Mucosa of descending colon (tissue), 3 donors: ENCODE results near the gene COQ8A. TPM values are rescaled to one million over a fixed set of nuclear protein-coding genes. Genes with fewer than 3 reads are reported as not detected.

Experiments
- ATAC-seq: fragments of 200-7000 bp; cut with Tn5 transposase; one replicate; pipeline ENCODE4 v1.9.1; 2020; ENCODE audit warnings: mild to moderate bottlenecking, moderate library complexity
- DNase-seq, 3 donors: peaks; one replicate each; pipeline ENCODE4 v3.0.0-alpha.2; 2020
- H3K36me3 ChIP-seq: fragments of 200-600 bp; one replicate; pipeline ENCODE4 v1.8.0; 2021; ENCODE audit warnings: low read depth, mild to moderate bottlenecking
- H3K4me1 ChIP-seq: fragments of 200-600 bp; one replicate; pipeline ENCODE4 v1.8.0; 2021; ENCODE audit warnings: low read depth, mild to moderate bottlenecking
- H3K4me3 ChIP-seq: fragments of 200-600 bp; one replicate; pipeline ENCODE4 v1.8.0; 2021; ENCODE audit warnings: mild to moderate bottlenecking
- H3K9me3 ChIP-seq: fragments of 200-600 bp; one replicate; pipeline ENCODE4 v1.8.0; 2021; ENCODE audit warnings: mild to moderate bottlenecking
- CTCF ChIP-seq: fragments of 200-600 bp; IDR thresholded peaks from one replicate; pipeline ENCODE4 v1.8.0; 2022; ENCODE audit warnings: antibody characterized with exemption, mild to moderate bottlenecking
- intact Hi-C, 2 donors: fragments of 100-400 bp; cut with DNase I in 1 of 2; cut with micrococcal nuclease in 1 of 2; formaldehyde crosslinking; loops; one replicate each; pipeline versions ENCODE4 v1.11.0 to v1.11.1; 2022; cut with DNase I, micrococcal nuclease
- total RNA-seq, 3 donors: library from RNA; stranded (reverse); fragmentation: NEBNext Ultra II Directional in 2 of 3; extraction: Animal tissue kit (Norgen Biotek cat#: 25700) in 2 of 3; gene quantifications; one replicate each; pipeline versions ENCODE4 v1.2.1 to v1.2.4, GENCODE V29; 2021 to 2023
- donor health status: DM: no; HTN: no; CAD: no; lungs with moderate emphysema.
- donor health status: DM: no; HTN: no; CAD: no.
- donor health status: DM: no; HTN: yes; CAD: no.

Gene COQ8A
- total RNA-seq, 3 donors from 2014 or later: 47.3 to 77.9 (median 67.1) TPM

DNA sequence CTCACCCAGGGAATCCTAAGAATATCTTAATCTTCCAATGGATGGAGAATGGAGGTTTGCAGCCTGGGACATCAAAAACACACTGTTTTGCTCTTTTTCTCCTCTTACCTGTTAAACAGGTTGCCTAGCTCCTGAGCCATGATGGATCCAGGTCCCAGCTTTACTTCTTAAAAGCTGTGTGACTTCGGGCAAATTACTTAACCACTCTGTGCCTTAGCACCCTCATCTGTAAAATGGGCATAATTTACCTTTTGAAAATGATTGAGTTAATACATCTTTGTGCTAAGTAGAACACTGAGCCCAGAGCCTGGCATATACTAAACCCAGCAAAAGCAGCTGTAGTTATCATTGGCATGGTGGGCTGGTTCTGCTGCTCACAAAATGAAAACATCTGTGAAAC lies 10.2 kb downstream of the COQ8A start:
- DNase-seq (no peak), ATAC-seq (no peak)
- H3K4me3 ChIP-seq: no peak overlapping the region
- peaks cover 19% of the 10 kb centered on the region for H3K4me1 ChIP-seq
- no peaks in the 10 kb centered on the region for H3K36me3 ChIP-seq
- intact Hi-C loops: no loop called here
- no peaks in the 10 kb centered on the region for H3K9me3 ChIP-seq
- no peak for TF ChIP-seq CTCF

- H3K36me3 ChIP-seq: no peaks in the 10 kb centered on the region
- ATAC-seq: no peak
These were observed 10.8 kb downstream of the COQ8A start for GRCh38 chr1:226950871-226951270.

DNA sequence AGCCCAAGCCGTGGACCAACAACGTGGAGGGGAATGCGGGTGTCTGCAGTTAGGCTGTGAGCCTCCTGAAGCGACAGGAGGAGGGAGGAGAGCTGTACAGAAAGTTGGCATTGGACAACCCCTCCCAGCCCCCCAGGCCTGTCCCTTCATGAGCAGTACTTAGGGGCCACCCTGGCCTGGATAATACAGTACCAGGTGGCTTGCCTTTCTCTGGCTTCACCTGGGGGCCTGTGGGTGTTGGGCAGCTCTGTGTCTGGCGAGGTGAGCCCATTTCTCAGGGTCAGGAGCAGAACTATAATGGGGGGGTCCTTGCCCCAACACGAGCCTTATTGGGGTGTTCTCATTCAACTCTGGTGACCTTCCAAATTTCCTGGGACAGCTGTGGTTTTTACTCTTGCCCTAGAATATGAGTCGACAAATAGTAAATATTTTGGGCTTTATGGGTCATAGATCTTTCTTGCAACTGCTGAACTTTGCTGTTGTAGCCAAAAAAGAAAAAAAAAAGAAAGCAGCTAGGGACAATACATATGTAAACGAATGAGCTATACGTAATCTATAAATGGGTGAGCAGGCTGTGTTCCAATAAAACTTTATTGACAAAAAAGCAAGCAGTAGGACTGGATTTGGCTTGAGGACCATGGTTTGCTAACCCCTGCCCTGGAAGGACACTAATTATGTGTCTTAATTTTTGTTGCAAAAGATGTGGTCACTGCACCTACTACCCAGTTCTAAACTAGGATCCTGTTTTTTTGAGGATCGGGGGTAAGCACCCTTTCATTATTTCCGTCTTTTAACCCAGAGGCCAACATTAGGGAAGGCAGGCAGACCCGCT lies 11.4 kb downstream of the COQ8A start:
- H3K4me3 ChIP-seq: no peak overlapping the region
- H3K9me3 ChIP-seq: no peaks in the 10 kb centered on the region
- DNase-seq (no peak), ATAC-seq (no peak)
- intact Hi-C loops: no loop called here
- H3K4me1 ChIP-seq: peaks cover 10% of the 10 kb centered on the region
- TF ChIP-seq CTCF: no peak
- H3K36me3 ChIP-seq: no peaks in the 10 kb centered on the region

More at GRCh38 chr1:226950871-226951270, 10.8 kb downstream of the COQ8A start:
- intact Hi-C loops: no loop called here
- no peaks in the 10 kb centered on the region for H3K9me3 ChIP-seq
- no peak for DNase-seq
- no peak for TF ChIP-seq CTCF
- H3K4me3 ChIP-seq: no peak overlapping the region
- peaks cover 16% of the 10 kb centered on the region for H3K4me1 ChIP-seq

DNA sequence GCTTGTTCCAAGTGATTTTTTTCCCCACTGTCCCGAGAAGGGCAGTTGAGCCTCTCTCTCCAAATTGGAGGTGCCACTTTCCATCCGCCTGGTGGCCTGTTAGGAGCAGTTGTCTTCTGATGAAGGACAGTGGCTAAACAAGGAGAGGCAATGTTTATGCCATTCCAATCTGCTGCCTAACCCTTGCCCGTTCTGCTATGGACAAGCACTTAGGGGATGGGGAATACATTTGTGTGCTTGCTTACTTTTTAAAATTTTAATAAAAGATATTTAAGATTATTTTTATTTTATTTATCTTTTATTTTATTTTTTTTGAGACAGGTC lies 12.0 kb downstream of the COQ8A start:
- DNase-seq (no peak), ATAC-seq (no peak)
- peaks cover 4% of the 10 kb centered on the region for H3K4me1 ChIP-seq
- no peak for TF ChIP-seq CTCF
- no peak overlapping the region for H3K4me3 ChIP-seq
- no peaks in the 10 kb centered on the region for H3K36me3 ChIP-seq
- intact Hi-C loops: no loop called here
- H3K9me3 ChIP-seq: no peaks in the 10 kb centered on the region

- Histone ChIP-seq H3K9me3 (no peaks in the 10 kb centered on the region), H3K36me3 (no peaks in the 10 kb centered on the region), H3K4me1 (no peaks in the 10 kb centered on the region), H3K4me3 (no peak overlapping the region)
- intact Hi-C loops: no loop called here
- ATAC-seq (no peak), DNase-seq (no peak)
- TF ChIP-seq CTCF: no peak
These were observed 13.2 kb downstream of the COQ8A start for GRCh38 chr1:226953175-226953800.
